K562 (cell line): ENCODE measurements around the gene KLF18. TPM values are rescaled to one million over a fixed set of nuclear protein-coding genes. Genes with fewer than 3 reads are reported as not detected.

Experiments
- BCLAF1 ChIP-seq, 2 experiments: fragments of 450-650 bp in 1 of 2; IDR thresholded peaks; 2 replicates each; pipeline ENCODE4 v1.6.1; 2011 to 2017; ENCODE audit warnings: low read depth in 2 of 2, antibody characterized with exemption in 1 of 2, borderline replicate concordance in 1 of 2, low read length in 1 of 2, mild to moderate bottlenecking in 1 of 2, mixed read lengths in 1 of 2; ENCODE audit not compliant: control insufficient read depth in 1 of 2
- CHD7 ChIP-seq: fragments of 200-600 bp; sonication (generic); IDR thresholded peaks from one replicate; pipeline ENCODE4 v1.6.1; 2012; ENCODE audit warnings: mild to moderate bottlenecking, low read depth, low read length, inconsistent platforms
- HMGXB4 ChIP-seq: sonication (generic); formaldehyde crosslinking; IDR thresholded peaks from 2 replicates; pipeline ENCODE4 v1.8.1; 2023; ENCODE audit warnings: mild to moderate bottlenecking, missing genetic modification reagents
- KDM4B ChIP-seq, 2 experiments: fragments of 450-650 bp in 1 of 2; sonication (generic) in 1 of 2; IDR thresholded peaks; 2 replicates each; pipeline ENCODE4 v1.6.1; 2016 to 2017; ENCODE audit warnings: borderline replicate concordance in 2 of 2, antibody characterized with exemption in 1 of 2, low read depth in 1 of 2, mild to moderate bottlenecking in 1 of 2
- ZNF445 ChIP-seq: fragments of 250-450 bp; sonication (Bioruptor Pico); IDR thresholded peaks from 2 replicates; pipeline ENCODE4 v1.4.0; 2020; ENCODE audit warnings: low read depth, mild to moderate bottlenecking, moderate library complexity
- ZNF511 ChIP-seq: sonication (generic); formaldehyde crosslinking; IDR thresholded peaks from 2 replicates; pipeline ENCODE4 v1.8.0; 2022; ENCODE audit warnings: mild to moderate bottlenecking, missing genetic modification reagents
- polyA plus RNA-seq, 8 experiments: library from polyadenylated mRNA; depleted of rRNA in 4 of 8; stranded (reverse) in 5 of 8; unstranded in 3 of 8; fragments of >200 nt; fragmentation: Nextera tagmentation in 2 of 8; fragmentation: Illumina TruSeq in 1 of 8; extraction: Ambion mirVana in 2 of 8; extraction: Trizol in 1 of 8; gene quantifications; 2 replicates each; pipeline versions ENCODE4 v1.2.1 to v1.2.3, GENCODE V29; 2011 to 2014; ENCODE audit warnings: inconsistent platforms in 1 of 8, missing spikeins in 1 of 8
- total RNA-seq, 7 experiments: library from RNA; depleted of rRNA in 6 of 7; stranded (reverse); fragments of >200 nt in 6 of 7; fragmentation: Illumina TruSeq in 2 of 7; extraction: Trizol in 2 of 7; gene quantifications; 2 replicates each; pipeline versions ENCODE4 v1.2.1 to v1.2.3, GENCODE V29; 2011 to 2021; ENCODE audit warnings: low replicate concordance in 1 of 7

Gene KLF18
- total and polyA plus RNA-seq, 9 of the 15 experiments (the other 6 are each of a cell fraction or from before 2014, with no cell fraction given) = not detected

DNA sequence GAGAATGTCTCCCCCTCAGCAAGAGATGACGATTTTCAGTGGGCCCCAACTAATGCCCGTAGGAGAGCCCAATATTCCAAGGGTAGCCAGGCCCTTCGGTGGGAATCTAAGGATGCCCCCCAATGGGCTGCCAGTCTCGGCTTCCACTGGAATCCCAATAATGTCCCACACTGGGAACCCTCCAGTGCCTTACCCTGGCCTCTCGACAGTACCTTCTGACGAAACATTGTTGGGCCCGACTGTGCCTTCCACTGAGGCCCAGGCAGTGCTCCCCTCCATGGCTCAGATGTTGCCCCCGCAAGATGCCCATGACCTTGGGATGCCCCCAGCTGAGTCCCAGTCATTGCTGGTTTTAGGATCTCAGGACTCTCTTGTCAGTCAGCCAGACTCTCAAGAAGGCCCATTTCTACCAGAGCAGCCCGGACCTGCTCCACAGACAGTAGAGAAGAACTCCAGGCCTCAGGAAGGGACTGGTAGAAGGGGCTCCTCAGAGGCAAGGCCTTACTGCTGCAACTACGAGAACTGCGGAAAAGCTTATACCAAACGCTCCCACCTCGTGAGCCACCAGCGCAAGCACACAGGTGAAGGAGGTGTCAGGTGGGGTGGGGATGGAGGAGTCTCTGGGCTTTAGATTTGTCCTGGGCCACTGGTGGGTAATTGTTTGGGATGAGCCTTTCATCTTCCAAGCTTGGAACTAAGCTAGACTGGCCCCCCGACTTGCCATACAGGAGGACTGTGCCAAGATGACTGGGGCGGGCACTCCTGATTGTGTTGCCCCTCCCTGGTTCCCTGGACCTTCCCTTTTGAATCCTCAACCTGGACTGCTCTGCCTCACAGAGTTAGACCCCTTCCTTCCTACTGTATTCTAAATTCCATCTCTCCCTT lies 11.6 kb downstream of the KLF18 start (continued):
- TF ChIP-seq CHD7 = no peak
- no peak for TF ChIP-seq ZNF445 (CRISPR knock-in tag)
- no peak for TF ChIP-seq BCLAF1 (IDR thresholded peaks at IDR 0.05; ENCODE audit: borderline replicate concordance in 1 of 2, control insufficient read depth in 1 of 2, low read depth in 2 of 2, low read length in 1 of 2)
- no peak for TF ChIP-seq KDM4B (IDR thresholded peaks at IDR 0.05; ENCODE audit: borderline replicate concordance in 2 of 2, low read depth in 1 of 2)
- TF ChIP-seq HMGXB4 (CRISPR knock-in tag) = no peak
- TF ChIP-seq ZNF511 (CRISPR knock-in tag) = no peak
